ENCODE results near the gene TMEM151B. TPM values are rescaled to one million over a fixed set of nuclear protein-coding genes. Genes with fewer than 3 reads are reported as not detected.

Gene TMEM151B
- total and polyA plus RNA-seq, 2 of the 13 experiments (the other 11 are each of a cell fraction or from before 2014, with no cell fraction given): not detected

DNA sequence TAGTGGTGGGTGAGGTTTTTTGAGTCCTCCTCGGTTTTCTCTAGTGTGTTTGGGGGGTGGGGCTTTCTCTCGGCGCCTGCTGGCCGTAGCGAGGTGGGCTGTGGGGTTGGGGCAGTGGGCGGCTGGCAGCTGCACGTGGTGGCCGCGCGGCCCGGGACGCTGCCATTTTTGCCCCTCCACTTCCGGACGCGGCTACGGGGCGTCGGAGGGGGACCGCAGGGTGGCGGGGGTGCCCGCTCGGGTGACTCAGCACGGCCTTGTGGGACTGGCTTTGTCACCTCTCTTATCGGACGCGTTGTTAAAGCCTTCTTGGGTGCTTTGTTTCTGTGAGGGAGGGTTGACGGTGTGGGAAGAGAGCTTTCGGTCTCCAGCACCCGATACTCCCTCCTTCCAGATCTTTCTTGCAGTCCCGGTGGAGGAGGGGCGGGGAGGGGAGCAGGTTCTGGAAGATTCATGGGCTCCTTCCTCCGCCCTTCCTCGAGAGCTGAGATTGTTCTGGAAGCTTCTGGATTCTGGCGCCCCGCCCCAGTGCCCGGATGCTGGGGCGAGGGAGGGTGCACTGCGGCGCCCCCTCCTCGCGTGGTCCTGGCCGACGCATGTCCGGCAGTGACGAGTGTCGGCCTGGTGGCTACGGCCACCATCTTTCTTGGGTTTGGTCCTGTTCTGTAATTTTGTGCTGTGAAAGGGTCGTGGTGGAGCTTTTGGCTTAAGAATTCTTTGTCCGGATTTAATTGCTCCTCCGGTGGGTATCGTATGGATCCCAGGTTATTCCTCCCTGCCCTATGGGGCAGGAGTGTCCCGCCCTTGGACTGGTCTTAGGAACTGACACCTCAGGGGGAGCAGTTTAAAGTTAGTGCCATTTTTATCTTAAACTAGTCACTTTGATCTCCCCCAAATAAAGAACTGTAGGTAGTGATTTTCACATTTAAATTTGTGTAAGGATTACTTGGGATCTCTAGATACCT lies 22.6 kb upstream of the TMEM151B start (continued):
- TF ChIP-seq, protein P1, sequence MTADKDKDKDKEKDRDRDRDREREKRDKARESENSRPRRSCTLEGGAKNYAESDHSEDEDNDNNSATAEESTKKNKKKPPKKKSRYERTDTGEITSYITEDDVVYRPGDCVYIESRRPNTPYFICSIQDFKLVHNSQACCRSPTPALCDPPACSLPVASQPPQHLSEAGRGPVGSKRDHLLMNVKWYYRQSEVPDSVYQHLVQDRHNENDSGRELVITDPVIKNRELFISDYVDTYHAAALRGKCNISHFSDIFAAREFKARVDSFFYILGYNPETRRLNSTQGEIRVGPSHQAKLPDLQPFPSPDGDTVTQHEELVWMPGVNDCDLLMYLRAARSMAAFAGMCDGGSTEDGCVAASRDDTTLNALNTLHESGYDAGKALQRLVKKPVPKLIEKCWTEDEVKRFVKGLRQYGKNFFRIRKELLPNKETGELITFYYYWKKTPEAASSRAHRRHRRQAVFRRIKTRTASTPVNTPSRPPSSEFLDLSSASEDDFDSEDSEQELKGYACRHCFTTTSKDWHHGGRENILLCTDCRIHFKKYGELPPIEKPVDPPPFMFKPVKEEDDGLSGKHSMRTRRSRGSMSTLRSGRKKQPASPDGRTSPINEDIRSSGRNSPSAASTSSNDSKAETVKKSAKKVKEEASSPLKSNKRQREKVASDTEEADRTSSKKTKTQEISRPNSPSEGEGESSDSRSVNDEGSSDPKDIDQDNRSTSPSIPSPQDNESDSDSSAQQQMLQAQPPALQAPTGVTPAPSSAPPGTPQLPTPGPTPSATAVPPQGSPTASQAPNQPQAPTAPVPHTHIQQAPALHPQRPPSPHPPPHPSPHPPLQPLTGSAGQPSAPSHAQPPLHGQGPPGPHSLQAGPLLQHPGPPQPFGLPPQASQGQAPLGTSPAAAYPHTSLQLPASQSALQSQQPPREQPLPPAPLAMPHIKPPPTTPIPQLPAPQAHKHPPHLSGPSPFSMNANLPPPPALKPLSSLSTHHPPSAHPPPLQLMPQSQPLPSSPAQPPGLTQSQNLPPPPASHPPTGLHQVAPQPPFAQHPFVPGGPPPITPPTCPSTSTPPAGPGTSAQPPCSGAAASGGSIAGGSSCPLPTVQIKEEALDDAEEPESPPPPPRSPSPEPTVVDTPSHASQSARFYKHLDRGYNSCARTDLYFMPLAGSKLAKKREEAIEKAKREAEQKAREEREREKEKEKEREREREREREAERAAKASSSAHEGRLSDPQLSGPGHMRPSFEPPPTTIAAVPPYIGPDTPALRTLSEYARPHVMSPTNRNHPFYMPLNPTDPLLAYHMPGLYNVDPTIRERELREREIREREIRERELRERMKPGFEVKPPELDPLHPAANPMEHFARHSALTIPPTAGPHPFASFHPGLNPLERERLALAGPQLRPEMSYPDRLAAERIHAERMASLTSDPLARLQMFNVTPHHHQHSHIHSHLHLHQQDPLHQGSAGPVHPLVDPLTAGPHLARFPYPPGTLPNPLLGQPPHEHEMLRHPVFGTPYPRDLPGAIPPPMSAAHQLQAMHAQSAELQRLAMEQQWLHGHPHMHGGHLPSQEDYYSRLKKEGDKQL (CRISPR knock-in tag; IDR thresholded peaks at IDR 0.05; ENCODE audit: low read depth): no peak
- TF ChIP-seq PPARG (CRISPR knock-in tag; conservative IDR thresholded peaks at IDR 0.05) (0 out of 2 replicates have a peak, but pooled peaks have one; percentile 20), ZNF101 (CRISPR knock-in tag; IDR thresholded peaks at IDR 0.05; ENCODE audit: borderline replicate concordance, low read depth) (no peak), HOXA5 (CRISPR knock-in tag; IDR thresholded peaks at IDR 0.05) (no peak), SRSF1 (optimal IDR thresholded peaks at IDR 0.05; ENCODE audit: low read depth, low read length) (peak; percentile 26), ZNF136 (CRISPR knock-in tag; IDR thresholded peaks at IDR 0.05; ENCODE audit: low read depth) (no peak), TCF7 (IDR thresholded peaks at IDR 0.05; ENCODE audit: low read depth) (no peak), HNF4A (CRISPR knock-in tag; IDR thresholded peaks at IDR 0.05) (no peak), PHF8 (CRISPR knock-in tag; IDR thresholded peaks at IDR 0.05) (0 out of 2 replicates have a peak, but pooled peaks have one; percentile 4), HNRNPL (IDR thresholded peaks at IDR 0.05; ENCODE audit: low read depth, low read length) (0 out of 2 replicates have a peak, but pooled peaks have one; percentile 63), FOSL2 (CRISPR knock-in tag; IDR thresholded peaks at IDR 0.05) (peak; percentile 49; the same call in 1 of the 2 replicates), RFX3 (CRISPR knock-in tag; IDR thresholded peaks at IDR 0.05) (no peak)
- TF ChIP-seq, protein P2, sequence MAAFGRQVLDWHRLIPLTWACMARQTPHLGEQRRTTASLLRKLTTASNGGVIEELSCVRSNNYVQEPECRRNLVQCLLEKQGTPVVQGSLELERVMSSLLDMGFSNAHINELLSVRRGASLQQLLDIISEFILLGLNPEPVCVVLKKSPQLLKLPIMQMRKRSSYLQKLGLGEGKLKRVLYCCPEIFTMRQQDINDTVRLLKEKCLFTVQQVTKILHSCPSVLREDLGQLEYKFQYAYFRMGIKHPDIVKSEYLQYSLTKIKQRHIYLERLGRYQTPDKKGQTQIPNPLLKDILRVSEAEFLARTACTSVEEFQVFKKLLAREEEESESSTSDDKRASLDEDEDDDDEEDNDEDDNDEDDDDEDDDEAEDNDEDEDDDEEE (CRISPR knock-in tag; IDR thresholded peaks at IDR 0.05): 0 out of 2 replicates have a peak, but pooled peaks have one; percentile 58
- TF ChIP-seq, protein P3, sequence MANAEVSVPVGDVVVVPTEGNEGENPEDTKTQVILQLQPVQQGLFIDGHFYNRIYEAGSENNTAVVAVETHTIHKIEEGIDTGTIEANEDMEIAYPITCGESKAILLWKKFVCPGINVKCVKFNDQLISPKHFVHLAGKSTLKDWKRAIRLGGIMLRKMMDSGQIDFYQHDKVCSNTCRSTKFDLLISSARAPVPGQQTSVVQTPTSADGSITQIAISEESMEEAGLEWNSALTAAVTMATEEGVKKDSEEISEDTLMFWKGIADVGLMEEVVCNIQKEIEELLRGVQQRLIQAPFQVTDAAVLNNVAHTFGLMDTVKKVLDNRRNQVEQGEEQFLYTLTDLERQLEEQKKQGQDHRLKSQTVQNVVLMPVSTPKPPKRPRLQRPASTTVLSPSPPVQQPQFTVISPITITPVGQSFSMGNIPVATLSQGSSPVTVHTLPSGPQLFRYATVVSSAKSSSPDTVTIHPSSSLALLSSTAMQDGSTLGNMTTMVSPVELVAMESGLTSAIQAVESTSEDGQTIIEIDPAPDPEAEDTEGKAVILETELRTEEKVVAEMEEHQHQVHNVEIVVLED (CRISPR knock-in tag; IDR thresholded peaks at IDR 0.05; ENCODE audit: borderline replicate concordance): no peak
- TF ChIP-seq, protein P4, sequence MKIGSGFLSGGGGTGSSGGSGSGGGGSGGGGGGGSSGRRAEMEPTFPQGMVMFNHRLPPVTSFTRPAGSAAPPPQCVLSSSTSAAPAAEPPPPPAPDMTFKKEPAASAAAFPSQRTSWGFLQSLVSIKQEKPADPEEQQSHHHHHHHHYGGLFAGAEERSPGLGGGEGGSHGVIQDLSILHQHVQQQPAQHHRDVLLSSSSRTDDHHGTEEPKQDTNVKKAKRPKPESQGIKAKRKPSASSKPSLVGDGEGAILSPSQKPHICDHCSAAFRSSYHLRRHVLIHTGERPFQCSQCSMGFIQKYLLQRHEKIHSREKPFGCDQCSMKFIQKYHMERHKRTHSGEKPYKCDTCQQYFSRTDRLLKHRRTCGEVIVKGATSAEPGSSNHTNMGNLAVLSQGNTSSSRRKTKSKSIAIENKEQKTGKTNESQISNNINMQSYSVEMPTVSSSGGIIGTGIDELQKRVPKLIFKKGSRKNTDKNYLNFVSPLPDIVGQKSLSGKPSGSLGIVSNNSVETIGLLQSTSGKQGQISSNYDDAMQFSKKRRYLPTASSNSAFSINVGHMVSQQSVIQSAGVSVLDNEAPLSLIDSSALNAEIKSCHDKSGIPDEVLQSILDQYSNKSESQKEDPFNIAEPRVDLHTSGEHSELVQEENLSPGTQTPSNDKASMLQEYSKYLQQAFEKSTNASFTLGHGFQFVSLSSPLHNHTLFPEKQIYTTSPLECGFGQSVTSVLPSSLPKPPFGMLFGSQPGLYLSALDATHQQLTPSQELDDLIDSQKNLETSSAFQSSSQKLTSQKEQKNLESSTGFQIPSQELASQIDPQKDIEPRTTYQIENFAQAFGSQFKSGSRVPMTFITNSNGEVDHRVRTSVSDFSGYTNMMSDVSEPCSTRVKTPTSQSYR (CRISPR knock-in tag; IDR thresholded peaks at IDR 0.05; ENCODE audit: borderline replicate concordance): peak; percentile 33

Data from HepG2 (cell line).